Keratinocyte (primary cell): ENCODE data around the gene PRPF39. TPM values are rescaled to one million over a fixed set of nuclear protein-coding genes. Genes with fewer than 3 reads are reported as not detected.

Source experiments
- DNase-seq: peaks from one replicate; pipeline ENCODE4 v3.0.0-alpha.2; 2011; ENCODE audit warnings: low read depth, missing footprints, low spot score
- FAIRE-seq: peaks from 2 replicates; lab custom pipeline; 2011; peaks lifted over from hg19 to GRCh38; lab: Jason Lieb, UNC
- H2AFZ ChIP-seq: 2 replicates; pipeline ENCODE4 v1.6.0; 2012; ENCODE audit warnings: low read length, control low read depth, inconsistent platforms; ENCODE audit not compliant: control insufficient read depth
- H3K27ac ChIP-seq: 2 replicates; pipeline ENCODE4 v1.5.1; 2011; ENCODE audit warnings: low read length; ENCODE audit not compliant: control insufficient read depth, insufficient read depth
- H3K27me3 ChIP-seq: 3 replicates; pipeline ENCODE4 v1.6.0; 2011; ENCODE audit warnings: low read length; ENCODE audit not compliant: control insufficient read depth, insufficient read depth; ENCODE audit errors: extremely low read depth
- H3K36me3 ChIP-seq, 2 experiments: 2 replicates in 1 of 2; 3 replicates in 1 of 2; pipeline ENCODE4 v1.5.1; 2011; ENCODE audit warnings: low read length in 2 of 2, mild to moderate bottlenecking in 1 of 2; ENCODE audit not compliant: control insufficient read depth in 2 of 2, insufficient read depth in 2 of 2; ENCODE audit errors: extremely low read depth in 1 of 2
- H3K4me1 ChIP-seq: 3 replicates; pipeline ENCODE4 v1.5.1; 2011; ENCODE audit warnings: low read length; ENCODE audit not compliant: control insufficient read depth, insufficient read depth; ENCODE audit errors: extremely low read depth
- H3K4me2 ChIP-seq: 3 replicates; pipeline ENCODE4 v1.6.0; 2011; ENCODE audit warnings: low read depth, low read length; ENCODE audit not compliant: control insufficient read depth, insufficient read depth; ENCODE audit errors: extremely low read depth
- H3K4me3 ChIP-seq, 3 experiments: fragments of 200-600 bp in 1 of 3; sonication (generic) in 1 of 3; 2 replicates in 2 of 3; 3 replicates in 1 of 3; pipeline ENCODE4 v1.5.1; 2011 to 2016; ENCODE audit warnings: low read length in 3 of 3, mild to moderate bottlenecking in 3 of 3, control low read depth in 2 of 3, inconsistent platforms in 1 of 3, low read depth in 1 of 3, mixed read lengths in 1 of 3, mixed run types in 1 of 3, moderate library complexity in 1 of 3; ENCODE audit not compliant: control insufficient read depth in 2 of 3, insufficient read depth in 2 of 3; ENCODE audit errors: extremely low read depth in 1 of 3
- H3K79me2 ChIP-seq: 2 replicates; pipeline ENCODE4 v1.6.0; 2012; ENCODE audit warnings: low read length; ENCODE audit not compliant: control insufficient read depth, insufficient read depth
- H3K9ac ChIP-seq: 3 replicates; pipeline ENCODE4 v1.6.0; 2011; ENCODE audit warnings: low read length; ENCODE audit not compliant: control insufficient read depth, insufficient read depth; ENCODE audit errors: extremely low read depth
- H3K9me1 ChIP-seq: 3 replicates; pipeline ENCODE4 v1.6.0; 2011; ENCODE audit warnings: low read length; ENCODE audit not compliant: control insufficient read depth, insufficient read depth; ENCODE audit errors: extremely low read depth
- H3K9me3 ChIP-seq: 2 replicates; pipeline ENCODE4 v1.5.1; 2012; ENCODE audit warnings: low read depth, low read length; ENCODE audit not compliant: control insufficient read depth
- H4K20me1 ChIP-seq: 3 replicates; pipeline ENCODE4 v1.6.0; 2011; ENCODE audit warnings: low read length; ENCODE audit not compliant: control insufficient read depth, insufficient read depth; ENCODE audit errors: extremely low read depth
- CTCF ChIP-seq, 3 experiments: IDR thresholded peaks in 1 of 3; conservative IDR thresholded peaks in 1 of 3; optimal IDR thresholded peaks in 1 of 3; 2 replicates in 2 of 3; 3 replicates in 1 of 3; pipeline versions ENCODE3 to v1.5.1; 2011; ENCODE audit warnings: low read length in 3 of 3, mild to moderate bottlenecking in 3 of 3, moderate library complexity in 2 of 3, control low read depth in 1 of 3, inconsistent platforms in 1 of 3; ENCODE audit not compliant: insufficient read depth in 2 of 3; ENCODE audit errors: extremely low read depth in 1 of 3
- EZH2 ChIP-seq: IDR thresholded peaks from one replicate; pipeline ENCODE4 v1.6.1; 2012; ENCODE audit warnings: inconsistent platforms, mild to moderate bottlenecking, low read length, moderate library complexity
- dilution Hi-C: fragments of 300-500 bp; cut with MboI; formaldehyde crosslinking; loops from one replicate; pipeline ENCODE4 v1.7.0; 2020; ENCODE audit warnings: low sequenced_read_pairs; ENCODE audit not compliant: extremely low pct_ligation_motif_present
- polyA plus RNA-seq, 5 experiments: library from polyadenylated mRNA; depleted of rRNA in 3 of 5; stranded (reverse) in 3 of 5; stranded (forward) in 1 of 5; unstranded in 1 of 5; fragments of >200 nt; gene quantifications; 1 replicate in 1 of 5; 2 replicates in 3 of 5; 3 replicates in 1 of 5; pipeline versions ENCODE4 v1.2.1 to v1.2.3, GENCODE V29; 2011 to 2012; ENCODE audit warnings: missing spikeins in 2 of 5, low read depth in 1 of 5, low replicate concordance in 1 of 5

The PRPF39 gene
- polyA plus RNA-seq, 1 donor (not counting 4 experiments of a cell fraction or from before 2014, with no cell fraction given), result 45.5 TPM

GRCh38 chr14:45065956-45066355, 18.0 kb upstream of the PRPF39 start:
- H3K9ac ChIP-seq, result no peak overlapping the region
- DNase-seq (no peak), FAIRE-seq (no peak)
- no peak for TF ChIP-seq CTCF (optimal IDR thresholded peaks at IDR 0.05 in 1 of 3, IDR thresholded peaks at IDR 0.05 in 1 of 3, conservative IDR thresholded peaks at IDR 0.05 in 1 of 3; ENCODE audit: extremely low read depth in 1 of 3, insufficient read depth in 2 of 3, low read length in 3 of 3)
- no peak for TF ChIP-seq EZH2
- dilution Hi-C loops, result no loop called here
- H3K36me3 ChIP-seq, result peaks cover 0 to 1% of the 10 kb centered on the region in 2 experiments
- no peaks in the 10 kb centered on the region for H3K4me1 ChIP-seq
- no peak overlapping the region for H3K4me2 ChIP-seq
- no peak overlapping the region for H2AFZ ChIP-seq
- no peaks in the 10 kb centered on the region for H4K20me1 ChIP-seq
- H3K27me3 ChIP-seq, result no peaks in the 10 kb centered on the region
- H3K9me1 ChIP-seq, result no peaks in the 10 kb centered on the region
- no peaks in the 10 kb centered on the region for H3K79me2 ChIP-seq
- no peak overlapping the region for H3K27ac ChIP-seq
- H3K4me3 ChIP-seq, result no peak overlapping the region
- no peaks in the 10 kb centered on the region for H3K9me3 ChIP-seq

DNA sequence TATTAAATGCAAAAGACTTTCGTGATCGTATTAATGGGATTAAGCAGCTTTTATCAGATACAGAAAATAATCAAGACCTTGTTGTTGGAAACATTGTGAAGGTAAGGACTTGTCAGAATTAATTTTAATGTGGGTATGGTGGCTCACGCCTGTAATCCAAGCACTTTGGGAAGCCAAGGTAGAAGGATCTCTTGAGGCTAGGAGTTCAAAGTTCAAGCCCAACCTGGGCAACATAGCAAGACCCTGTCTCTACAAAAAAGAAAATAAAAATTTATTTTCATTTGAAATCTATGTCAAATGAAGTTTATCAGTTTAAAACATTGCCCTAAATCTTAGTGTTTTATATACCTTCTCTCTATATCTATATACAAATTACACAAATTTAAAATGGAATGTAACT, 17.2 kb upstream of the PRPF39 start:
- H3K36me3 ChIP-seq, result peaks cover 0 to 1% of the 10 kb centered on the region in 2 experiments
- H3K9me3 ChIP-seq, result no peaks in the 10 kb centered on the region
- FAIRE-seq, result no peak
- no peak overlapping the region for H2AFZ ChIP-seq
- no peaks in the 10 kb centered on the region for H3K27me3 ChIP-seq
- no peak overlapping the region for H3K4me2 ChIP-seq
- TF ChIP-seq EZH2, result no peak
- no peak for TF ChIP-seq CTCF (optimal IDR thresholded peaks at IDR 0.05 in 1 of 3, IDR thresholded peaks at IDR 0.05 in 1 of 3, conservative IDR thresholded peaks at IDR 0.05 in 1 of 3; ENCODE audit: extremely low read depth in 1 of 3, insufficient read depth in 2 of 3, low read length in 3 of 3)
- no peaks in the 10 kb centered on the region for H3K79me2 ChIP-seq
- no peaks in the 10 kb centered on the region for H4K20me1 ChIP-seq
- DNase-seq, result no peak
- dilution Hi-C loops, result no loop called here
- no peaks in the 10 kb centered on the region for H3K9me1 ChIP-seq
- H3K27ac ChIP-seq, result no peak overlapping the region
- no peaks in the 10 kb centered on the region for H3K4me1 ChIP-seq
- no peak overlapping the region for H3K9ac ChIP-seq
- no peak overlapping the region for H3K4me3 ChIP-seq
